DND-41 (cell line): ENCODE data around the gene CEMIP2.
A peak's percentile ranks its signal among the peaks of the same experiment; 100 is the strongest.

Experiments used
- ATAC-seq: fragments of 200-7000 bp; cut with Tn5 transposase; 3 replicates; pipeline ENCODE4 v1.9.1; 2021; ENCODE audit warnings: low read depth; ENCODE audit not compliant: insufficient read depth
- DNase-seq: peaks from one replicate; pipeline ENCODE4 v3.0.0-alpha.2; 2020
- H2AFZ ChIP-seq: 2 replicates; pipeline ENCODE4 v1.6.0; 2012; ENCODE audit warnings: low read depth, low read length
- H3K27ac ChIP-seq: 2 replicates; pipeline ENCODE4 v1.5.1; 2012; ENCODE audit warnings: low read length, inconsistent platforms
- H3K27me3 ChIP-seq: fragments of 200-600 bp; sonication (generic); 2 replicates; pipeline ENCODE4 v1.6.0; 2012; ENCODE audit warnings: low read length, mild to moderate bottlenecking, inconsistent platforms; ENCODE audit not compliant: insufficient read depth, poor library complexity
- H3K36me3 ChIP-seq: 2 replicates; pipeline ENCODE4 v1.5.1; 2012; ENCODE audit warnings: low read length, inconsistent platforms; ENCODE audit not compliant: insufficient read depth
- H3K4me1 ChIP-seq: 2 replicates; pipeline ENCODE4 v1.5.1; 2012; ENCODE audit warnings: mild to moderate bottlenecking, low read length; ENCODE audit not compliant: insufficient read depth
- H3K4me2 ChIP-seq: 2 replicates; pipeline ENCODE4 v1.6.0; 2012; ENCODE audit warnings: mild to moderate bottlenecking, moderate library complexity, low read length, inconsistent platforms; ENCODE audit not compliant: insufficient read depth
- H3K4me3 ChIP-seq, 2 experiments: fragments of 200-600 bp in 1 of 2; shearing (Covaris generic) in 1 of 2; 2 replicates each; pipeline ENCODE4 v1.5.1; 2012 to 2016; ENCODE audit warnings: inconsistent platforms in 2 of 2, low read length in 2 of 2, mild to moderate bottlenecking in 2 of 2, low read depth in 1 of 2, moderate library complexity in 1 of 2
- H3K79me2 ChIP-seq: 2 replicates; pipeline ENCODE4 v1.6.0; 2012; ENCODE audit warnings: low read length, inconsistent platforms; ENCODE audit not compliant: insufficient read depth
- H3K9ac ChIP-seq: 2 replicates; pipeline ENCODE4 v1.6.0; 2012; ENCODE audit warnings: low read depth, mild to moderate bottlenecking, inconsistent platforms, low read length, moderate library complexity
- H3K9me3 ChIP-seq: 2 replicates; pipeline ENCODE4 v1.5.1; 2012; ENCODE audit warnings: low read length, moderate library complexity, mild to moderate bottlenecking, inconsistent platforms; ENCODE audit not compliant: insufficient read depth, severe bottlenecking
- H4K20me1 ChIP-seq: 2 replicates; pipeline ENCODE4 v1.6.0; 2012; ENCODE audit warnings: low read length; ENCODE audit not compliant: insufficient read depth
- CTCF ChIP-seq: IDR thresholded peaks from 2 replicates; pipeline ENCODE4 v1.5.1; 2012; ENCODE audit warnings: borderline replicate concordance, low read length, moderate library complexity, mild to moderate bottlenecking; ENCODE audit not compliant: poor library complexity, severe bottlenecking; ENCODE audit errors: extremely low read depth
- EZH2 ChIP-seq: IDR thresholded peaks from 3 replicates; pipeline ENCODE4 v1.6.1; 2012; ENCODE audit warnings: borderline replicate concordance, low read depth, mild to moderate bottlenecking, moderate library complexity, low read length, inconsistent platforms; ENCODE audit not compliant: severe bottlenecking

CEMIP2 gene

GRCh38 chr9:71769175-71770161 is 1.2 kb upstream of the CEMIP2 start:
- no peaks in the 10 kb centered on the region for H3K36me3 ChIP-seq
- H3K79me2 ChIP-seq, result 0 out of 2 replicates have a peak, but pooled peaks cover 2% of the 10 kb centered on the region
- H3K27me3 ChIP-seq, result peaks cover 14% of the 10 kb centered on the region
- DNase-seq (peak; percentile 29), ATAC-seq (peak; percentile 2; the same call in 1 of the 3 replicates)
- H3K4me3 ChIP-seq, result peak overlapping the region; percentile 32 to 68; a peak in 3 of 4 replicates
- no peaks in the 10 kb centered on the region for H3K9me3 ChIP-seq
- H2AFZ ChIP-seq, result peak overlapping the region; percentile 84
- H3K27ac ChIP-seq, result peak overlapping the region; percentile 44; the same call in 1 of the 2 replicates
- TF ChIP-seq CTCF, result no peak
- TF ChIP-seq EZH2, result no peak
- H3K9ac ChIP-seq, result peak overlapping the region; percentile 62
- H3K4me2 ChIP-seq, result peak overlapping the region; percentile 99
- H4K20me1 ChIP-seq, result no peaks in the 10 kb centered on the region
- H3K4me1 ChIP-seq, result peaks cover 19% of the 10 kb centered on the region

- ATAC-seq, result no peak
- H3K4me1 ChIP-seq, result peaks cover 19% of the 10 kb centered on the region
- no peaks in the 10 kb centered on the region for H3K36me3 ChIP-seq
- peaks cover 14% of the 10 kb centered on the region for H3K27me3 ChIP-seq
- peak overlapping the region; percentile 99 for H3K4me2 ChIP-seq
- H4K20me1 ChIP-seq, result no peaks in the 10 kb centered on the region
- H3K9me3 ChIP-seq, result no peaks in the 10 kb centered on the region
- H3K27ac ChIP-seq, result peak overlapping the region; percentile 10
- H3K4me3 ChIP-seq, result peak overlapping the region; percentile 14 to 59; a peak in 3 of 4 replicates
- H3K9ac ChIP-seq, result peak overlapping the region; percentile 70
- 0 out of 2 replicates have a peak, but pooled peaks cover 2% of the 10 kb centered on the region for H3K79me2 ChIP-seq
- peak overlapping the region; percentile 60 for H2AFZ ChIP-seq
- no peak for TF ChIP-seq CTCF
- TF ChIP-seq EZH2, result no peak
- DNase-seq, result peak; percentile 20
These were observed 464 bp downstream of the CEMIP2 start for GRCh38 chr9:71767776-71768321.

GRCh38 chr9:71767163-71767775 is 1.0 kb downstream of the CEMIP2 start:
- Histone ChIP-seq H3K36me3 (no peaks in the 10 kb centered on the region), H3K79me2 (0 out of 2 replicates have a peak, but pooled peaks cover 2% of the 10 kb centered on the region), H4K20me1 (no peaks in the 10 kb centered on the region), H3K4me3 (peak overlapping the region in 1 of 2 experiments; percentile 59; a peak in 3 of 4 replicates), H3K4me2 (peak overlapping the region; percentile 99), H3K27ac (no peak overlapping the region), H3K4me1 (peaks cover 19% of the 10 kb centered on the region), H3K9me3 (no peaks in the 10 kb centered on the region), H3K9ac (peak overlapping the region; percentile 70), H2AFZ (peak overlapping the region; percentile 60; the same call in 1 of the 2 replicates), H3K27me3 (peaks cover 14% of the 10 kb centered on the region)
- no peak for DNase-seq
- no peak for TF ChIP-seq CTCF
- no peak for TF ChIP-seq EZH2
- no peak for ATAC-seq
